ENCODE results near the gene TXNL1.

The TXNL1 gene

GRCh38 chr18:56580026-56580425 is 58.4 kb downstream of the TXNL1 start:
- no peak for DNase-seq
- no peak overlapping the region for H3K4me3 ChIP-seq (ENCODE audit: low read length)
- H3K9ac ChIP-seq (ENCODE audit: low read length) = no peak overlapping the region
- no peak for TF ChIP-seq EZH2 (optimal IDR thresholded peaks at IDR 0.05; ENCODE audit: low read depth, low read length)
- no peak for TF ChIP-seq EZH2phosphoT487 (IDR thresholded peaks at IDR 0.05; ENCODE audit: low read length)
- TF ChIP-seq CTCF (IDR thresholded peaks at IDR 0.05; ENCODE audit: low read length) = no peak
- no peaks in the 10 kb centered on the region for H4K20me1 ChIP-seq (ENCODE audit: insufficient read depth, low read length)
- H3K9me2 ChIP-seq (replicated peaks; ENCODE audit: insufficient read depth, low read length) = no peaks in the 10 kb centered on the region
- H3K4me2 ChIP-seq (ENCODE audit: low read depth, low read length) = no peak overlapping the region
- no peak overlapping the region for H2AFZ ChIP-seq (ENCODE audit: low read length)
- no peaks in the 10 kb centered on the region for H3K36me3 ChIP-seq (replicated peaks; ENCODE audit: insufficient read depth, low read length)
- no peaks in the 10 kb centered on the region for H3K4me1 ChIP-seq (ENCODE audit: low read length)
- no peaks in the 10 kb centered on the region for H3K79me2 ChIP-seq (ENCODE audit: low read length)
- H3F3A ChIP-seq (ENCODE audit: insufficient read depth, low read length) = no peaks in the 10 kb centered on the region
- no peak overlapping the region for H3K27ac ChIP-seq (ENCODE audit: low read length)
- H3K27me3 ChIP-seq (replicated peaks; ENCODE audit: insufficient read depth, low read length) = no peaks in the 10 kb centered on the region
- no peaks in the 10 kb centered on the region for H3K9me3 ChIP-seq (replicated peaks; ENCODE audit: insufficient read depth, low read length)

GRCh38 chr18:56579451-56579850 is 58.9 kb downstream of the TXNL1 start:
- Histone ChIP-seq H3K4me2 (ENCODE audit: low read depth, low read length) (no peak overlapping the region), H3K36me3 (replicated peaks; ENCODE audit: insufficient read depth, low read length) (no peaks in the 10 kb centered on the region), H4K20me1 (ENCODE audit: insufficient read depth, low read length) (no peaks in the 10 kb centered on the region), H3K79me2 (ENCODE audit: low read length) (no peaks in the 10 kb centered on the region), H3K9ac (ENCODE audit: low read length) (no peak overlapping the region), H3K27me3 (replicated peaks; ENCODE audit: insufficient read depth, low read length) (no peaks in the 10 kb centered on the region), H3K4me1 (ENCODE audit: low read length) (no peaks in the 10 kb centered on the region), H3F3A (ENCODE audit: insufficient read depth, low read length) (no peaks in the 10 kb centered on the region), H3K9me3 (replicated peaks; ENCODE audit: insufficient read depth, low read length) (no peaks in the 10 kb centered on the region), H3K9me2 (replicated peaks; ENCODE audit: insufficient read depth, low read length) (no peaks in the 10 kb centered on the region), H3K4me3 (ENCODE audit: low read length) (no peak overlapping the region), H2AFZ (ENCODE audit: low read length) (no peak overlapping the region), H3K27ac (ENCODE audit: low read length) (no peak overlapping the region)
- no peak for TF ChIP-seq EZH2 (optimal IDR thresholded peaks at IDR 0.05; ENCODE audit: low read depth, low read length)
- no peak for TF ChIP-seq EZH2phosphoT487 (IDR thresholded peaks at IDR 0.05; ENCODE audit: low read length)
- TF ChIP-seq CTCF (IDR thresholded peaks at IDR 0.05; ENCODE audit: low read length) = no peak
- no peak for DNase-seq

- no peak for DNase-seq
- Histone ChIP-seq H2AFZ (ENCODE audit: low read length) (no peak overlapping the region), H3K27ac (ENCODE audit: low read length) (no peak overlapping the region), H3K4me3 (ENCODE audit: low read length) (no peak overlapping the region), H3K79me2 (ENCODE audit: low read length) (no peaks in the 10 kb centered on the region), H3K4me1 (ENCODE audit: low read length) (no peaks in the 10 kb centered on the region), H3F3A (ENCODE audit: insufficient read depth, low read length) (no peaks in the 10 kb centered on the region), H3K9me2 (replicated peaks; ENCODE audit: insufficient read depth, low read length) (no peaks in the 10 kb centered on the region), H3K9ac (ENCODE audit: low read length) (no peak overlapping the region), H3K27me3 (replicated peaks; ENCODE audit: insufficient read depth, low read length) (no peaks in the 10 kb centered on the region), H3K36me3 (replicated peaks; ENCODE audit: insufficient read depth, low read length) (no peaks in the 10 kb centered on the region), H3K9me3 (replicated peaks; ENCODE audit: insufficient read depth, low read length) (no peaks in the 10 kb centered on the region), H4K20me1 (ENCODE audit: insufficient read depth, low read length) (no peaks in the 10 kb centered on the region), H3K4me2 (ENCODE audit: low read depth, low read length) (no peak overlapping the region)
- no peak for TF ChIP-seq EZH2phosphoT487 (IDR thresholded peaks at IDR 0.05; ENCODE audit: low read length)
- no peak for TF ChIP-seq CTCF (IDR thresholded peaks at IDR 0.05; ENCODE audit: low read length)
- no peak for TF ChIP-seq EZH2 (optimal IDR thresholded peaks at IDR 0.05; ENCODE audit: low read depth, low read length)
Measured at GRCh38 chr18:56576826-56577573, 61.4 kb downstream of the TXNL1 start.
